Effector memory CD8-positive, alpha-beta T cell (primary cell): ENCODE measurements around the gene FUT9.

Experiments used
- ATAC-seq: fragments of 150-1000 bp; cut with Tn5 transposase; replicated peaks from 2 replicates; pipeline ENCODE4 v1.10.0; 2021; ENCODE audit warnings: mild to moderate bottlenecking, moderate library complexity
- DNase-seq, 3 experiments: peaks; one replicate each; pipeline ENCODE4 v3.0.0; 2021
- H3K27ac Mint-ChIP-seq, 2 donors: one replicate each; pipeline ENCODE4 v1.8.0; 2022; ENCODE audit warnings: mild to moderate bottlenecking in 2 of 2, mixed read lengths in 2 of 2, moderate library complexity in 2 of 2
- H3K27me3 Mint-ChIP-seq, 2 donors: one replicate each; pipeline ENCODE4 v1.8.0; 2022; ENCODE audit warnings: mixed read lengths in 2 of 2
- H3K36me3 Mint-ChIP-seq: one replicate; pipeline ENCODE4 v1.8.0; 2022; ENCODE audit warnings: mild to moderate bottlenecking, moderate library complexity, mixed read lengths; ENCODE audit not compliant: insufficient read depth
- H3K4me1 Mint-ChIP-seq, 2 donors: one replicate each; pipeline ENCODE4 v1.8.0; 2022; ENCODE audit warnings: low read depth in 2 of 2, mixed read lengths in 2 of 2
- H3K4me3 Mint-ChIP-seq, 2 donors: one replicate each; pipeline ENCODE4 v1.8.0; 2022; ENCODE audit warnings: mild to moderate bottlenecking in 2 of 2, mixed read lengths in 2 of 2, moderate library complexity in 2 of 2
- H3K9me3 Mint-ChIP-seq, 2 donors: one replicate each; pipeline ENCODE4 v1.8.0; 2022; ENCODE audit warnings: mixed read lengths in 2 of 2
- total RNA-seq, 9 experiments: gene quantifications; one replicate each; lab custom pipeline; 2026; lab: John Stamatoyannopoulos, UW

Gene FUT9
- total RNA-seq = 0 to 0.11 (median 0) reads per million in 9 experiments

- peaks cover 0 to 3% of the 10 kb centered on the region in 2 donors for H3K9me3 Mint-ChIP-seq
- no peak for DNase-seq
- no peak within 1 kb of the TSS for H3K4me3 Mint-ChIP-seq
- peaks cover 3% of the 10 kb centered on the region for H3K36me3 Mint-ChIP-seq
- peaks cover 21 to 24% of the 10 kb centered on the region in 2 donors for H3K27me3 Mint-ChIP-seq
- H3K4me1 Mint-ChIP-seq = peaks cover 0 to 5% of the 10 kb centered on the region in 2 donors
- H3K27ac Mint-ChIP-seq = no peak within 1 kb of the TSS
- ATAC-seq = no peak
Observed at GRCh38 chr6:96015518-96016333, at the start of gene FUT9. Gene FUT9, plus strand, starts transcription at chr6:96015974. Its CDS starts 187,182 bp downstream, at chr6:96203156.

DNA sequence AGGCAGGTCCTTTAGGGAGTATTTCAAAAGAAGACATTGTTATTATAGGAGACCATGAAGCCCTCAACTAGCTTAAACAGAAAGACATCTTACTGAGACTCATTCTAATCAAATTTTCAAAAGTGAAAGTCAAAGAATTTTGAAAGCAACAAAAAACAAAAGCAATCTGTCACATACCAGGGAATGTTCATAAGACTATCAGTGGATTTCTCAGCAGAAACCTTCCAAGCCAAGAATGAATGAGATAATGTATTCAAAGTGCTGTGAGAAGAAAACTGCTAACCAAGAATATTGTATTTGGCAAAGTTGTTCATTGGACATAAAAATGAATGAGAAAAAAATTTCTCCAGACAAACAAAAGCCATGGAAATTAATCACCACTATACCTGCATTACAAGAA, 48.2 kb upstream of the FUT9 start:
- DNase-seq (no peak), ATAC-seq (no peak)
- H3K27me3 Mint-ChIP-seq = no peaks in the 10 kb centered on the region
- H3K36me3 Mint-ChIP-seq = no peaks in the 10 kb centered on the region
- no peak overlapping the region for H3K27ac Mint-ChIP-seq
- H3K4me3 Mint-ChIP-seq = no peak overlapping the region
- no peaks in the 10 kb centered on the region for H3K4me1 Mint-ChIP-seq
- no peaks in the 10 kb centered on the region for H3K9me3 Mint-ChIP-seq

DNA sequence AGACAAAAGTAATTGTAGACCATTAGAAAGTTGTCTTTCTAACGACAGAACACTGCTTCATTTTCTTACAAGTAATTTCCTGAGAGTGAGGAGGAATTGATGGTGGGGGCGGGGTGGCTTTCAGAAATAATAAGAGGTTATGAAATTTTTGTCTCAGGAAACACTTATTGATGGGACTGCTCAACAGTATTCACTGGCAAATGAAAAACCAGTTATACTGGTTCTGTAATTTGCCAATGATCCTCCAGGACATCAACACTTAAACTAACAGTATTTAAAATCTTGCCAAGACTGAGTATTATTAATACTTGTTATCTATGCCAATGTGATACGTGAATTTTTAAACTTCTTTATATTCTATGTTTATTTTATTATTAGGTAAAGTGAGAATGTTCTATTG, 41.8 kb upstream of the FUT9 start:
- no peak for DNase-seq
- no peaks in the 10 kb centered on the region for H3K36me3 Mint-ChIP-seq
- no peak overlapping the region for H3K27ac Mint-ChIP-seq

GRCh38 chr6:95978230-95978629, 37.5 kb upstream of the FUT9 start:
- Mint-ChIP-seq H3K4me1 (no peaks in the 10 kb centered on the region), H3K36me3 (no peaks in the 10 kb centered on the region), H3K27me3 (no peaks in the 10 kb centered on the region), H3K4me3 (no peak overlapping the region), H3K9me3 (peaks cover 0 to 4% of the 10 kb centered on the region in 2 donors), H3K27ac (no peak overlapping the region)
- DNase-seq = no peak
- ATAC-seq = no peak

More for the DNA sequence above, 41.8 kb upstream of the FUT9 start:
- H3K4me3 Mint-ChIP-seq = no peak overlapping the region
- H3K9me3 Mint-ChIP-seq = peaks cover 0 to 4% of the 10 kb centered on the region in 2 donors
- ATAC-seq = no peak
- no peaks in the 10 kb centered on the region for H3K27me3 Mint-ChIP-seq
- H3K4me1 Mint-ChIP-seq = no peaks in the 10 kb centered on the region

DNA sequence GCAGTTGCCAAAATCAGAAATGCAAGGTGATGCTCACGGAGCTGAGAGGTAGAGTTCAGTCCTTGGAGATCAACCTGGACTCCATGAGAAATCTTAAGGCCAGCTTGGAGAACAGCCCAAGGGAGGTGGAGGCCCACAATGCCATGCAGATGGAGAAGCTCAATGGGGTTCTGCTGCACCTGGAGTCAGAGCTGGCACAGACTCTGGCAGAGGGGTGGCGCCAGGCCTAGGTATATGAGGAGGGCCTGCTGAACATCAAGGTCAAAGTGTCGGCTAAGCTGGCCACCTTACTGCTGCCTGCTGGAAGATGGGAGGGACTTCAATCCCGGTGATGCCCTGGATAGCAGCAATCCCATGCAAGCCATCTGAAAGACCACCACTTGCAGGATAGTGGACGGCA, 23.9 kb upstream of the FUT9 start:
- Mint-ChIP-seq H3K27ac (no peak overlapping the region), H3K9me3 (peaks cover 9 to 11% of the 10 kb centered on the region in 2 donors), H3K4me1 (no peaks in the 10 kb centered on the region), H3K36me3 (no peaks in the 10 kb centered on the region), H3K27me3 (no peaks in the 10 kb centered on the region), H3K4me3 (no peak overlapping the region)
- no peak for DNase-seq
- ATAC-seq = no peak

GRCh38 chr6:95994151-95994550, 21.6 kb upstream of the FUT9 start:
- DNase-seq = no peak
- no peak overlapping the region for H3K4me3 Mint-ChIP-seq
- peaks cover 9 to 11% of the 10 kb centered on the region in 2 donors for H3K9me3 Mint-ChIP-seq

DNA sequence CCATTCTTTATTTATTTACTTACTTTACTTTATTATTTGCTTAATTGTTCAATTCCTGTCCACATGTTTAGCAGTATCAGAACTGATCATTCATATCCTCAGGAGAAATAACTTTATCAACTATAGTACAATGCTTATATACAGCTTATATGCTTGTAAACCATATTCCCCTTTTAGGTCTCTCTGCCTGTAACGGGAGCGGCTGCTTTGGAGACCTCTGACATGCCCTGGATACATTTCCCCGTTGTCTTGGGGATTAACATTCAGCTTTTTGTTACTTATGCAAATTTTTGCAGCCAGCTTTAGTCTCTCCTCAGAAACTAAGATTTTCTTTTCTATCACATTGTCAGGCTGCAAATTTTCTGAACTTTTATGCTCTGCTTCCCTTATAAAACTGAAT, 17.6 kb upstream of the FUT9 start:
- peaks cover 0 to 13% of the 10 kb centered on the region in 2 donors for H3K9me3 Mint-ChIP-seq
- ATAC-seq = no peak
- H3K36me3 Mint-ChIP-seq = no peaks in the 10 kb centered on the region

More at GRCh38 chr6:95994151-95994550, 21.6 kb upstream of the FUT9 start:
- Mint-ChIP-seq H3K36me3 (no peaks in the 10 kb centered on the region), H3K27me3 (no peaks in the 10 kb centered on the region), H3K4me1 (no peaks in the 10 kb centered on the region), H3K27ac (no peak overlapping the region)
- no peak for ATAC-seq

DNA sequence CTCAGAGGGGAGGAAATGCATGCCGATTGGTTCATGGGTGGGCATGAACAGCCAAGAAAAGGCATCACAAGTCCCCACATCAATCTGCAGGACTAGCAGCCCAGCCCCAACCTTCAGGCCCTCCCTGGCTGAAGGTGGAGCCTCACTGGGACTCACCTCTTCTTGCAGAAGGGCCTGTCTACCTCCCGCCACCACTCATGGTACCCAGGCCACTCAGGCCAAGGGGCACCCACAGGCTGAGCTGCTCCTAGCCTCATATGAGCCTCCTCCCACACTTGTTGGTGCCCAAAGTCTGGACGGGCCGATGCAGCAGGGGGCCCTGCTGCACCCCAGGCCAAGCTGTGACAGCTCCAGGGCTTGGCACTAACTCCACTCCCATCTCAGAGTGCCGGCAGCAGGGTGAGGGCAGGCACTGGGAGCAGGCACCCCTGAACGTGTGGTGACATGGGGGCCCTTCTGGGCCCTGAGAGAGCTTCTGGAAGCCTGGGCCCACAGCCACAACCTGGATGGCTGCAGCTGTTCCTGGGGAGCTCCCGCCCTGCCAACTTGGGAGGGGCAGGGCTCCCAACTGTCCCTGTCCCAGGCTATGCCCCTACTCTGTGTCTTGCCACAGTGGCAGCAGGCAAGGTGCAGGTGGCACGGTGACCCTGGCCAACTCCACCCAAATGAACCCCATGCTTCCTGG, 13.7 kb upstream of the FUT9 start:
- Mint-ChIP-seq H3K4me3 (no peak overlapping the region), H3K36me3 (no peaks in the 10 kb centered on the region), H3K4me1 (no peaks in the 10 kb centered on the region), H3K27me3 (no peaks in the 10 kb centered on the region), H3K27ac (no peak overlapping the region), H3K9me3 (peaks cover 0 to 13% of the 10 kb centered on the region in 2 donors)
- ATAC-seq = no peak
- no peak for DNase-seq

More for the DNA sequence above, 17.6 kb upstream of the FUT9 start:
- Mint-ChIP-seq H3K4me1 (no peaks in the 10 kb centered on the region), H3K4me3 (no peak overlapping the region), H3K27ac (no peak overlapping the region), H3K27me3 (no peaks in the 10 kb centered on the region)
- DNase-seq = no peak

DNA sequence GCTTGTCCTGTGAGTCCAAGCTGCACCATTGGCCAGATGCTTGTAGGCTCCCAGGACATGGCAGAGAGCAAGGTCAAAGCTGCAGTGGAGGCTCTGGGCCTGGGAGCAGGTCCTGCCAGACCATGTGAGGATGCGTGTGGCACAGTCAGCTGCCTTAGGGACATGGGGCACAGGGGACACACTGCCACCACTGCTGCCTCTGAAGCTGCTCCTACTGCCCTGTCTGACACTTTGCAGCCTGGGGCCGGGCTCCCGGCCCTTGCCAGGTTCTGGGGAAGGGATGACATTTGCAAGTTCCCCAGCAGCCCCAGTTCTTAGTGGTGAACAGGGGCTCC, 13.2 kb upstream of the FUT9 start:
- DNase-seq (no peak), ATAC-seq (no peak)
- no peaks in the 10 kb centered on the region for H3K27me3 Mint-ChIP-seq
- H3K4me3 Mint-ChIP-seq = no peak overlapping the region
- H3K36me3 Mint-ChIP-seq = no peaks in the 10 kb centered on the region
- H3K4me1 Mint-ChIP-seq = no peaks in the 10 kb centered on the region
- peaks cover 0 to 13% of the 10 kb centered on the region in 2 donors for H3K9me3 Mint-ChIP-seq
- no peak overlapping the region for H3K27ac Mint-ChIP-seq

- ATAC-seq = no peak
- H3K36me3 Mint-ChIP-seq = no peaks in the 10 kb centered on the region
Observed at GRCh38 chr6:96002912-96003311, 12.9 kb upstream of the FUT9 start.

DNA sequence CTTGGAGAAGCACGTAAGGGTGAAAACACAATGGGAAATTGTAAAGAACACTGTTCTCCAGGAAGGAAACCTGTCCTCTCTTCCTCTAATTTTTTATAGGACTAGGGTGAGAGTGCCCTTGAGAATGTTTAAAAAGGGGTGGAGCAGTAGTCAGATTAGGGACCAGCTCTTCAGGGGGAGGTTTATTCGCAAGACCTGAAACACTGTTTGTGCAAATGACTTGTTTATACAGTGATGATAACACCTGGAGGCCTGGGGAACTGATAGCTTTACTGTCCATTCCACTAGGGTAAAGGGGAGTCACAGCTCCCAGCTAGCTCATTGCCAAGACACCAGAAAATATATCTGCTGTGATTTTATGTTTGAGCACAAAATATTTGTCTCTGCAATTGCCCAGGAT, 8.1 kb upstream of the FUT9 start:
- Mint-ChIP-seq H3K27ac (no peak overlapping the region), H3K27me3 (no peaks in the 10 kb centered on the region), H3K4me1 (no peaks in the 10 kb centered on the region), H3K9me3 (no peaks in the 10 kb centered on the region), H3K4me3 (no peak overlapping the region), H3K36me3 (no peaks in the 10 kb centered on the region)
- ATAC-seq (no peak), DNase-seq (no peak)

More at GRCh38 chr6:96002912-96003311, 12.9 kb upstream of the FUT9 start:
- Mint-ChIP-seq H3K4me3 (no peak overlapping the region), H3K27me3 (no peaks in the 10 kb centered on the region), H3K9me3 (peaks cover 0 to 13% of the 10 kb centered on the region in 2 donors), H3K4me1 (no peaks in the 10 kb centered on the region), H3K27ac (no peak overlapping the region)
- no peak for DNase-seq

GRCh38 chr6:96013531-96013930, 2.2 kb upstream of the FUT9 start:
- H3K4me1 Mint-ChIP-seq = peaks cover 0 to 5% of the 10 kb centered on the region in 2 donors

DNA sequence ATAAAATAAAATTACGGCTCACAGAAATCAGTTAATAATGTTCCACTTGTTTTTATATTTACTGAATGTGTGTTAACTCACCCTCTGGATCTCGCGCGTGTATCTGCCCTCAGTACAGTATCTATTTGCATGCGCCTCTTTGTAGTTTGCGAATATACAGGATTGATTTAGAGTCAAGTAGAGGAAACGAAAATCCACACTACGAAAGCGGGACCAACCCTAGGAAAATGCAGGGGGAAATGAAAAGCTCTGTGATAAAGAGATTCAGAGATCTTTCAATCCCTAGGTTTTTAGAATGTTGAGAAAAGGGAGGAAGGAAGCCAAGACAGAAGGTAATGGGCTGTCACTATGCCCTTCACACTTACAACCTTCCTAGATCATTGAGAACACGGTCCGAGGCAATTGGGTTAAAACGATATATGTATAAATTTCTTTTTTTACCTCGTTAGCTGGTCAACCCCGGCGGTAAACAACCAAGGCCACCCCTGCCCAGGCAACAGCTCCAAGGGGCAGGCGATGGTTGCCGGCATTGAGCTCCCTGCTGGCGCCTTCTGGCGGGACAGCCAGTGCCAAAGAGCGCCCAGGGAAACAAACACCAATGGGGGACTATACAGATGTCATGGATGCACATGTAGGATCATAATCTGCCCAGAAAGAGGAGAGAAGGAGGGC, 792 bp upstream of the FUT9 start:
- Mint-ChIP-seq H3K4me3 (no peak overlapping the region), H3K27ac (no peak overlapping the region), H3K4me1 (peaks cover 0 to 5% of the 10 kb centered on the region in 2 donors), H3K36me3 (peaks cover 3% of the 10 kb centered on the region), H3K27me3 (peaks cover 21 to 24% of the 10 kb centered on the region in 2 donors), H3K9me3 (peaks cover 0 to 3% of the 10 kb centered on the region in 2 donors)
- ATAC-seq (no peak), DNase-seq (no peak)

More at GRCh38 chr6:96013531-96013930, 2.2 kb upstream of the FUT9 start:
- Mint-ChIP-seq H3K9me3 (peaks cover 0 to 3% of the 10 kb centered on the region in 2 donors), H3K27me3 (peaks cover 21 to 24% of the 10 kb centered on the region in 2 donors), H3K27ac (no peak overlapping the region), H3K36me3 (peaks cover 3% of the 10 kb centered on the region), H3K4me3 (no peak overlapping the region)
- DNase-seq = no peak
- ATAC-seq = no peak
